Vagina (tissue), 2 donors: ENCODE data around the gene SMIM28.

ENCODE experiments used
- CTCF ChIP-seq, 3 experiments: fragments of 450-650 bp in 2 of 3; fragments of 200-600 bp in 1 of 3; sonication (generic) in 1 of 3; IDR thresholded peaks; one replicate each; pipeline ENCODE4 v1.5.1; 2017 to 2019; ENCODE audit warnings: antibody characterized with exemption in 3 of 3, mild to moderate bottlenecking in 2 of 3, moderate library complexity in 2 of 3
- POLR2A ChIP-seq, 2 donors: fragments of 450-650 bp; IDR thresholded peaks; one replicate each; pipeline ENCODE4 v1.6.1; 2017; ENCODE audit warnings: antibody characterized with exemption in 2 of 2, mild to moderate bottlenecking in 2 of 2, moderate library complexity in 2 of 2
- POLR2AphosphoS5 ChIP-seq, 2 donors: sonication (generic); formaldehyde crosslinking; IDR thresholded peaks; one replicate each; pipeline ENCODE4 v1.9.0; 2017; ENCODE audit warnings: antibody characterized with exemption in 2 of 2, mild to moderate bottlenecking in 2 of 2, low read depth in 1 of 2; ENCODE audit not compliant: insufficient read depth in 1 of 2

DNA sequence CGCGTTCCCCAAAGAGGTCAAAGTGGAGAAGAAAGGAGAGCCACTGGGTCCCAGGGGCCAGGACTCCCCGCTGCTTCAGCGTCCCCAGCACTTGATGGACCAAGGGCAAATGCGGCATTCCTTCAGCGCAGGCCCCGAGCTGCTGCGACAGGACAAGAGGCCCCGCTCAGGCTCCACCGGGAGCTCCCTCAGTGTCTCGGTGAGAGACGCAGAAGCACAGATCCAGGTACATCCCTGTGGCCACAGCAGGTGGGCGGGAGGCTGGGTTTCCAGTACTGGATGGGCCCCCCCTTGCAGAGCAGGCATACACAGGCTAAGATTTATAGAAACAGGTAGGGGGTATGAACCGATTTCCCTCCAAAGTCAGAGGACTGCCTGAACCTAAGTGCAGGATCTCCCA is 42.7 kb upstream of the SMIM28 start:
- TF ChIP-seq CTCF (IDR thresholded peaks at IDR 0.05) (no peak), POLR2A (IDR thresholded peaks at IDR 0.05) (no peak), POLR2AphosphoS5 (IDR thresholded peaks at IDR 0.05; ENCODE audit: insufficient read depth in 1 of 2, low read depth in 1 of 2) (no peak)
